Vagina (tissue), 2 donors: Measurements from ENCODE around the gene CCL23. TPM values are rescaled to one million over a fixed set of nuclear protein-coding genes. Genes with fewer than 3 reads are reported as not detected.

Experiments
- DNase-seq, 2 donors: peaks; one replicate each; pipeline ENCODE4 v3.0.0-alpha.2; 2017; ENCODE audit errors: extremely low spot score in 2 of 2
- H3K27ac ChIP-seq: fragments of 200-600 bp; sonication (generic); one replicate; pipeline ENCODE4 v1.5.1; 2019
- H3K27me3 ChIP-seq: fragments of 200-600 bp; sonication (generic); one replicate; pipeline ENCODE4 v1.5.1; 2019
- H3K36me3 ChIP-seq, 2 donors: fragments of 200-600 bp; sonication (generic); one replicate each; pipeline ENCODE4 v1.5.1; 2017 to 2019
- H3K4me1 ChIP-seq: fragments of 200-600 bp; sonication (generic); one replicate; pipeline ENCODE4 v1.5.1; 2019
- H3K4me3 ChIP-seq, 2 donors: fragments of 200-600 bp; sonication (generic); 1 replicate in 1 of 2; 2 replicates in 1 of 2; pipeline ENCODE4 v1.5.1; 2016 to 2019
- H3K9me3 ChIP-seq: fragments of 200-600 bp; sonication (generic); one replicate; pipeline ENCODE4 v1.5.1; 2019
- POLR2A ChIP-seq, 2 donors: fragments of 450-650 bp; IDR thresholded peaks; one replicate each; pipeline ENCODE4 v1.6.1; 2017; ENCODE audit warnings: antibody characterized with exemption in 2 of 2, mild to moderate bottlenecking in 2 of 2, moderate library complexity in 2 of 2
- POLR2AphosphoS5 ChIP-seq, 2 donors: sonication (generic); formaldehyde crosslinking; IDR thresholded peaks; one replicate each; pipeline ENCODE4 v1.9.0; 2017; ENCODE audit warnings: antibody characterized with exemption in 2 of 2, mild to moderate bottlenecking in 2 of 2, low read depth in 1 of 2; ENCODE audit not compliant: insufficient read depth in 1 of 2
- intact Hi-C: fragments of 100-400 bp; cut with DNase I; formaldehyde crosslinking; loops from one replicate; pipeline ENCODE4 v1.15.1; 2023
- total RNA-seq: library from RNA; depleted of rRNA; stranded (reverse); fragments of >200 nt; gene quantifications from one replicate; pipeline ENCODE4 v1.2.3, GENCODE V29; 2016
- TF ChIP-seq, protein P1 (sequence below), 3 experiments: fragments of 450-650 bp in 2 of 3; fragments of 200-600 bp in 1 of 3; sonication (generic) in 1 of 3; IDR thresholded peaks; one replicate each; pipeline ENCODE4 v1.5.1; 2017 to 2019; ENCODE audit warnings: antibody characterized with exemption in 3 of 3, mild to moderate bottlenecking in 2 of 3, moderate library complexity in 2 of 3

CCL23 gene
- total RNA-seq, 1 donor from 2014 or later, result 13.3 TPM

DNA sequence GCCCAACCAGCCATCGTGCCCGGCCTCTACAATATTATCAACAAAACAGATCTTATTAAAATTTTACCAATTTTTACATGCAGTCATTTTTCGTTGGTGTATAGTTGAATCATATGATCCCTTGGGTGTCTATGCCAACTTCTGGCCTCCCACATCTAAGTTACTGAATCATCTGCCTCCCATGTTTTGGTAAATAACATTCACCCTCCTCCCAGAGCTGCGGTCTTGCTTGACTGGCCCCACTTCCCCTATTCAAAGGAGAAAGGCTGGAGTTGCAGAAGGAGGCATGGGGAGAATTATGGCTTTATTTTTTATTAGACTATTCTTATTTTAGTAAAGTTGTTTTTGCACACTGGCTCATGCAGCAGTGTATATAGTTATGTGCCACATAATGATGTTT, 18.5 kb upstream of the CCL23 start:
- H3K4me1 ChIP-seq, result no peaks in the 10 kb centered on the region
- H3K36me3 ChIP-seq, result no peaks in the 10 kb centered on the region
- no peaks in the 10 kb centered on the region for H3K27me3 ChIP-seq
- no peak overlapping the region for H3K27ac ChIP-seq
- no peak overlapping the region for H3K4me3 ChIP-seq
- no peak for TF ChIP-seq POLR2AphosphoS5 (IDR thresholded peaks at IDR 0.05; ENCODE audit: insufficient read depth in 1 of 2, low read depth in 1 of 2)
- no peak for TF ChIP-seq POLR2A (IDR thresholded peaks at IDR 0.05)
- TF ChIP-seq, protein P1, sequence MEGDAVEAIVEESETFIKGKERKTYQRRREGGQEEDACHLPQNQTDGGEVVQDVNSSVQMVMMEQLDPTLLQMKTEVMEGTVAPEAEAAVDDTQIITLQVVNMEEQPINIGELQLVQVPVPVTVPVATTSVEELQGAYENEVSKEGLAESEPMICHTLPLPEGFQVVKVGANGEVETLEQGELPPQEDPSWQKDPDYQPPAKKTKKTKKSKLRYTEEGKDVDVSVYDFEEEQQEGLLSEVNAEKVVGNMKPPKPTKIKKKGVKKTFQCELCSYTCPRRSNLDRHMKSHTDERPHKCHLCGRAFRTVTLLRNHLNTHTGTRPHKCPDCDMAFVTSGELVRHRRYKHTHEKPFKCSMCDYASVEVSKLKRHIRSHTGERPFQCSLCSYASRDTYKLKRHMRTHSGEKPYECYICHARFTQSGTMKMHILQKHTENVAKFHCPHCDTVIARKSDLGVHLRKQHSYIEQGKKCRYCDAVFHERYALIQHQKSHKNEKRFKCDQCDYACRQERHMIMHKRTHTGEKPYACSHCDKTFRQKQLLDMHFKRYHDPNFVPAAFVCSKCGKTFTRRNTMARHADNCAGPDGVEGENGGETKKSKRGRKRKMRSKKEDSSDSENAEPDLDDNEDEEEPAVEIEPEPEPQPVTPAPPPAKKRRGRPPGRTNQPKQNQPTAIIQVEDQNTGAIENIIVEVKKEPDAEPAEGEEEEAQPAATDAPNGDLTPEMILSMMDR (IDR thresholded peaks at IDR 0.05), result no peak
- no peak for DNase-seq
- intact Hi-C loops, result no loop called here
- H3K9me3 ChIP-seq, result no peaks in the 10 kb centered on the region

DNA sequence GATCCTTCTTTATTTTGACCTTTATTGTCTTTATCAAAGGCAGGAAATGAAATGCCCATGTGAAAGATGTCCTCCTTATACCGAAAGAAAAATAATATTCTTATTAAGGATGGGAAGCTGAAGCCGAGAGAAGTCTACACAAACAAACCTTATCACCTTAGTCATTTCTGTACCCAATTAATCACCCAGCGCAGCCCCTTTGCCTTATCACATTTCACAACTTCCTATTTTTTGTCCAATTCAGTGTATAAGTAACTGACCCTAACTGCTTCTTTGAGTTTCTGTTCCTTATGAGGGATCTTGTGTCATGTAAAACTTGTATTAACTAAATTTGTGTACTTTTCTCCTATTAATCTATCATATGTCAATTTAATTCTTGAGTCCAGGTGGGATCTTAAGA, 16.4 kb upstream of the CCL23 start:
- H3K4me1 ChIP-seq, result no peaks in the 10 kb centered on the region
- TF ChIP-seq POLR2AphosphoS5 (IDR thresholded peaks at IDR 0.05; ENCODE audit: insufficient read depth in 1 of 2, low read depth in 1 of 2), result no peak
- TF ChIP-seq POLR2A (IDR thresholded peaks at IDR 0.05), result no peak
- TF ChIP-seq, protein P1 (IDR thresholded peaks at IDR 0.05), result no peak
- H3K36me3 ChIP-seq, result no peaks in the 10 kb centered on the region
- DNase-seq, result no peak
- no peak overlapping the region for H3K4me3 ChIP-seq
- no peak overlapping the region for H3K27ac ChIP-seq
- intact Hi-C loops, result no loop called here
- H3K27me3 ChIP-seq, result no peaks in the 10 kb centered on the region
- H3K9me3 ChIP-seq, result no peaks in the 10 kb centered on the region

DNA sequence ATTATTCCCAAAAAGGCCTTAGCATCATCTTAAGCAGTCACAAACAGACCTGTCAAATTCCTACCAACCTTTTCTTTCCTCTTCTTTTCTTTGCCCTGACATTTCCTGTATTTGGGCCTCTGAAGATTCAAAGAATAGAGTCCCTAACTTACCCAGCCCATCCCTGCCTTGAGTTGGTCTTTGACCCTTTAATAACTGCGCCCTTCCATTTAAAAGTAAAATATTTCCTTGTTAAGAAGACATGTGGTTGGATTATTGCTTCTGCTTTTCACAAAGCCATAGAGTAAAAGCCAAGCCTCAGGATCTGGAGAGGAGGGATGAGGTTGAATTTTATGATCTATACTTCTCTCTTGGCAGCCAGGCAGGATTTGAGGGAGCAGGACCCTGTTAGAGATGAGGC, 13.2 kb upstream of the CCL23 start:
- Histone ChIP-seq H3K4me1 (no peaks in the 10 kb centered on the region), H3K27ac (no peak overlapping the region), H3K36me3 (no peaks in the 10 kb centered on the region), H3K4me3 (no peak overlapping the region), H3K9me3 (no peaks in the 10 kb centered on the region), H3K27me3 (no peaks in the 10 kb centered on the region)
- TF ChIP-seq, protein P1 (IDR thresholded peaks at IDR 0.05), result no peak
- no peak for TF ChIP-seq POLR2A (IDR thresholded peaks at IDR 0.05)
- intact Hi-C loops, result no loop called here
- DNase-seq, result no peak

DNA sequence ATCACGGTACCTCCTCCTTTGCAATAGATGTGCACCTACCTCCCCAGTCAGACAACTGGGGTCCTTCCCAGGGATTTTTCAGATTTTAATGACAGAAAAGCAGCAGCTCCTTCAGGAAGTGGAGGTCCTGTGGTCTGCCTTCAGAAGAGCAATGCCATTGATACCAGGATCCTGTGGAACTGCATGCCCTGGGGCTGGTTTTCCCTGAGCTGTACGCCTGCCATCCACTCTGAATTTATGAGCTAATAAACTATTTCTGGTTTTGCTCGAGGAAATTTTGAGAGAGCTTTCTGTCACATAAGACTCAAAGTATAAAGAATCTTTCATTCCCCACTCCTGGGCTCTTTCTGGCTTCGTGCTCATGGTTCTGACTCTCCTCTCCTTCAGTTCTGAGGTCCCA, 10.0 kb upstream of the CCL23 start:
- Histone ChIP-seq H3K36me3 (no peaks in the 10 kb centered on the region), H3K4me3 (no peak overlapping the region), H3K27me3 (no peaks in the 10 kb centered on the region), H3K4me1 (no peaks in the 10 kb centered on the region), H3K9me3 (no peaks in the 10 kb centered on the region), H3K27ac (no peak overlapping the region)
- intact Hi-C loops, result no loop called here
- TF ChIP-seq POLR2AphosphoS5 (IDR thresholded peaks at IDR 0.05; ENCODE audit: insufficient read depth in 1 of 2, low read depth in 1 of 2) (no peak), POLR2A (IDR thresholded peaks at IDR 0.05) (no peak)
- TF ChIP-seq, protein P1 (IDR thresholded peaks at IDR 0.05), result no peak
- DNase-seq, result no peak

DNA sequence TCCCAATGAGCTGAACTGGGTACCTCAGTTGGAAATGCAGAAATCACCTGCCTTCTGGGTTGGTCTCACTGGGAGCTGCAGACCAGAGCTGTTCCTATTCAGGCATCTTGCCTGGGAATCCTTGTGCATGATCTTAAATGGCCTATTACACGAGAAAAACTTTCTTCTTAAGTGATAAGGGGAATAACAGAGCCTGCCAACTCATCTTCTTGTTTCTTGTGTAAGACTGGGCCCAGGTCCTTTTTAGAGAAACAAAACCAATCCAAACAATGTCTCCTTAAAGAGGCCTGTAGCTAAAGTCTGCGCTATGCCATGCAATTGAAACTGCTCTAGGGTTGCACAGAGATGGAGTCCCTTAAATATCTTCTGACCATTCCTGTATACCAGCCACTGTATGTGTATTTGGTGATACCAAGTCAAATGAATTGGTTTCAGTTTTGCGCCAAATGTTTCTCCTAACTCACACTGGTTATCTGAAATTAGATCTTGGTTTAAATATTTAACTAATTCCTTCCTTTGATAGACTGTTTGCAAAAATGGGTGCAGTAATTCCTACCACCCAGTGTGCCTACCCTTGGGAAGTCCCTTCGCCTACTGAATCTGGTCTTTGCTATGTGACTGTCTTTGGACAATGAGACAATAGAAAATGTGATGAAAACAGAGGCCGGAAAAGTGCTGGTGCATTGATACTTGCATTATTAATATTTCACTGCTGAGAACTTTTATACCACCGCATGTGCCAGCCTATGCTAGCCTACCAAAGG, 6.5 kb upstream of the CCL23 start:
- TF ChIP-seq POLR2AphosphoS5 (IDR thresholded peaks at IDR 0.05; ENCODE audit: insufficient read depth in 1 of 2, low read depth in 1 of 2), result no peak
- Histone ChIP-seq H3K27me3 (no peaks in the 10 kb centered on the region), H3K4me3 (no peak overlapping the region), H3K9me3 (no peaks in the 10 kb centered on the region), H3K36me3 (no peaks in the 10 kb centered on the region), H3K27ac (no peak overlapping the region), H3K4me1 (no peaks in the 10 kb centered on the region)
- no peak for DNase-seq
- intact Hi-C loops, result no loop called here
